ENCODE data around the gene DYNLL2. TPM values are rescaled to one million over a fixed set of nuclear protein-coding genes. Genes with fewer than 3 reads are reported as not detected.

Gene DYNLL2
- total RNA-seq, 4 donors from 2014 or later, result 13.9 to 21.3 (median 16.6) TPM

- Histone ChIP-seq H3K4me1 (no peaks in the 10 kb centered on the region), H3K36me3 (no peaks in the 10 kb centered on the region), H3K4me3 (no peak overlapping the region), H3K27ac (no peak overlapping the region), H3K9me3 (peaks cover 0 to 3% (median 0%) of the 10 kb centered on the region in 4 donors), H3K27me3 (no peaks in the 10 kb centered on the region)
- DNase-seq (ENCODE audit: low spot score in 2 of 2), result no peak
- TF ChIP-seq CTCF (IDR thresholded peaks at IDR 0.05), result no peak
- no peak for TF ChIP-seq POLR2A (IDR thresholded peaks at IDR 0.05)
- no peak for TF ChIP-seq EP300 (IDR thresholded peaks at IDR 0.05)
- 68 to 71% methylated on average over 3 of the region's 3 CpGs for WGBS, 2 donors
Measured at GRCh38 chr17:58111676-58112075, 28.5 kb downstream of the DYNLL2 start.

DNA sequence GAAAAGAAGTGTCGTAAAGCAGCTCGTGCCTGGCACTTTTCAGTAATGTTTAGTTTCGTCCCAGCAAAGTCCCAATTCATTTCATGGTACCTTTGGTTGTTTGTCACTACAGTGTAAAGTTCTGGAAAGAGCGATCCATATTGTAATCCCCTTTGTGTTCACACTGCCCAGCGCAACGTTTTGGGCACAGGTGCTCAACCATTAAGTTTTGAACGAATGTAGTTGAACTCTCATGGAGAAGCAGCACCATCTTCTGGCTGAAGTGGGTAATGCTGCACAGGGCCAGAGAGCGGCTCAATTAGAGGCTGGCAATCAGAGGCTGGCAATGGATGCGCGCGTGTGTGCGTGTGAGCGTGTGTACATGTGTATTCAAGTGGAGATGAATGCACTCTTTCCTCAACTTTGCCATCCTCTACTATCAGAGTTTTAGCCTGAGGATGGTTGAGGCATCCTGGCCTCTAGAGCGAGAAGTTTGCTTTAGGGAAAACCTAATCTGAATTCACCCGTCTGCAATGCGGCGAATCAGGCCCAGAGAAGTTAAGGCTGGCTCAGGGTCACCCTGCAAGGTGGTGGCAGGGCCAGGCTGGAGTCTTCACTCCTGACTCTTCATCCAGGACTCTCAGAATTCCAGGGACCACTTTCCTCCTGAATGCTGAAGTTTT, 29.9 kb downstream of the DYNLL2 start:
- peak; percentile 88 to 93 (median 89) for TF ChIP-seq CTCF (IDR thresholded peaks at IDR 0.05)
- no peak for TF ChIP-seq EP300 (IDR thresholded peaks at IDR 0.05)
- no peak for TF ChIP-seq POLR2A (IDR thresholded peaks at IDR 0.05)

GRCh38 chr17:58113947-58114346, 30.7 kb downstream of the DYNLL2 start:
- TF ChIP-seq CTCF (IDR thresholded peaks at IDR 0.05), result no peak
- TF ChIP-seq POLR2A (IDR thresholded peaks at IDR 0.05), result no peak
- TF ChIP-seq EP300 (IDR thresholded peaks at IDR 0.05), result no peak
- no peak overlapping the region for H3K4me3 ChIP-seq
- DNase-seq (ENCODE audit: low spot score in 2 of 2), result no peak
- no peaks in the 10 kb centered on the region for H3K4me1 ChIP-seq
- WGBS, 2 donors, result 67 to 73% methylated on average over 4 of the region's 4 CpGs
- H3K27me3 ChIP-seq, result no peaks in the 10 kb centered on the region
- no peaks in the 10 kb centered on the region for H3K9me3 ChIP-seq
- H3K36me3 ChIP-seq, result no peaks in the 10 kb centered on the region
- no peak overlapping the region for H3K27ac ChIP-seq

More for the DNA sequence above, 29.9 kb downstream of the DYNLL2 start:
- Histone ChIP-seq H3K4me3 (no peak overlapping the region), H3K36me3 (no peaks in the 10 kb centered on the region), H3K9me3 (no peaks in the 10 kb centered on the region), H3K27me3 (no peaks in the 10 kb centered on the region), H3K27ac (no peak overlapping the region), H3K4me1 (no peaks in the 10 kb centered on the region)
- DNase-seq (ENCODE audit: low spot score in 2 of 2), result peak; percentile 58 to 95
- 27 to 35% methylated on average over 17 of the region's 17 CpGs for WGBS, 2 donors

DNA sequence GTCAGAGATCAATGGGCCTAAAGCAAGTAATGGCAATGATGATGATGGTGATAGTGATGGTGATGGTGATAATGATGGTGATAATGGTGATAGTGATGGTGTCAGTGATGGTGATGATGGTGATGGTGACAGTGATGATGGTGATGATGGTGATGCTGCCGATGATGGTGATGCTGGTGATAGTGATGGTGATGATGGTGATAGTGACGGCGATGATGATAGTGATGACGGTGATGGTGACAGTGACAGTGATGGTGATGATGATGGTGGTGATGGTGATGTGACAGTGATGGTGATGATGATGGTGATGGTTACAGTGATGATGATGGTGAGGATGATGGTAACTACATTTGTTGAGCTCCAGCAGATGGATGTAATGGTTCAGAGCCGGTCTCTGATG, 34.2 kb downstream of the DYNLL2 start:
- Histone ChIP-seq H3K9me3 (no peaks in the 10 kb centered on the region), H3K27me3 (no peaks in the 10 kb centered on the region), H3K4me1 (no peaks in the 10 kb centered on the region), H3K36me3 (no peaks in the 10 kb centered on the region), H3K4me3 (no peak overlapping the region), H3K27ac (no peak overlapping the region)
- no peak for DNase-seq (ENCODE audit: low spot score in 2 of 2)
- WGBS, 2 donors, result 85 to 86% methylated on average over 5 of the region's 5 CpGs
- no peak for TF ChIP-seq CTCF (IDR thresholded peaks at IDR 0.05)
- no peak for TF ChIP-seq POLR2A (IDR thresholded peaks at IDR 0.05)
- no peak for TF ChIP-seq EP300 (IDR thresholded peaks at IDR 0.05)

DNA sequence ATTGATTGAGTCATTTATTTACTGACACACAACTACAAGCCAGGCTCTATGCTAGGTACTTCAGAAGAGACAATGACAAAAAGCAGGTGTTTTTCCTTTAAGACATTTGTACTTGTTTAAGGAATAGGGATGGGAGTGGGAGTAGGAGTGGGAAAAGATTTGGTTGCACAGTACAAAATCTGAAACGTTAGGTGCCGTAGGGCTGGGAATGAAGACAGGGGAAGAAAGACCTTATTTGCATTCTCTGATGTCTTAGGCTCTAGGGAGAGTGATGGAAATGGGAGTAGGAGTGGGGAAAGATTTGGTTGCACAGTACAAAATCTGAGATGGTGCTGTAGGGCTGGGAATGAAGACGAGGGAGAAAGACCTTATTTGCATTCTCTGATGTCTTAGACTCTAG, 36.3 kb downstream of the DYNLL2 start:
- H3K9me3 ChIP-seq, result no peaks in the 10 kb centered on the region
- H3K4me3 ChIP-seq, result no peak overlapping the region
- no peak overlapping the region for H3K27ac ChIP-seq
- H3K4me1 ChIP-seq, result no peaks in the 10 kb centered on the region
- no peak for DNase-seq (ENCODE audit: low spot score in 2 of 2)
- H3K36me3 ChIP-seq, result no peaks in the 10 kb centered on the region
- H3K27me3 ChIP-seq, result no peaks in the 10 kb centered on the region
- TF ChIP-seq POLR2A (IDR thresholded peaks at IDR 0.05) (no peak), CTCF (IDR thresholded peaks at IDR 0.05) (no peak)
- WGBS, 2 donors, result 60 to 64% methylated on average over 3 of the region's 3 CpGs

Measured in tibial nerve (tissue), 4 donors.